KMS-11 (cell line): ENCODE measurements around the gene AQP9.

Source experiments
- H2AFZ ChIP-seq: fragments of 200-600 bp; sonication (generic); 2 replicates; pipeline ENCODE4 v1.6.1; 2016; ENCODE audit warnings: antibody characterized with exemption, mixed run types, low read depth
- H3K27ac ChIP-seq: fragments of 200-600 bp; sonication (generic); 2 replicates; pipeline ENCODE4 v1.6.1; 2016; ENCODE audit warnings: mild to moderate bottlenecking, mixed run types
- H3K27me3 ChIP-seq: fragments of 200-600 bp; sonication (generic); 2 replicates; pipeline ENCODE4 v1.6.1; 2017; ENCODE audit warnings: mild to moderate bottlenecking, low read depth, mixed run types, moderate library complexity; ENCODE audit not compliant: insufficient read depth
- H3K36me3 ChIP-seq: fragments of 200-600 bp; sonication (generic); 2 replicates; pipeline ENCODE4 v1.6.1; 2017; ENCODE audit warnings: mild to moderate bottlenecking, mixed run types; ENCODE audit not compliant: insufficient read depth
- H3K4me1 ChIP-seq: fragments of 200-600 bp; sonication (generic); 2 replicates; pipeline ENCODE4 v1.6.1; 2016; ENCODE audit warnings: mild to moderate bottlenecking, low read depth, mixed run types; ENCODE audit not compliant: poor library complexity, severe bottlenecking
- H3K4me2 ChIP-seq: fragments of 200-600 bp; sonication (generic); 2 replicates; pipeline ENCODE4 v1.7.0; 2016; ENCODE audit warnings: mild to moderate bottlenecking, mixed run types
- H3K4me3 ChIP-seq: fragments of 200-600 bp; sonication (generic); IDR thresholded peaks from 2 replicates; pipeline ENCODE4 v1.6.1; 2017; ENCODE audit warnings: low read depth, low read length, mixed read lengths; ENCODE audit not compliant: insufficient read depth
- H3K79me2 ChIP-seq: fragments of 200-600 bp; sonication (generic); 2 replicates; pipeline ENCODE4 v1.6.1; 2016; ENCODE audit warnings: low read depth, mixed run types; ENCODE audit not compliant: insufficient read depth
- H3K9ac ChIP-seq: fragments of 200-600 bp; sonication (generic); 2 replicates; pipeline ENCODE4 v1.6.1; 2016; ENCODE audit warnings: mild to moderate bottlenecking, mixed run types
- H4K20me1 ChIP-seq: fragments of 200-600 bp; sonication (generic); 2 replicates; pipeline ENCODE4 v1.6.1; 2016; ENCODE audit warnings: mild to moderate bottlenecking, mixed run types; ENCODE audit not compliant: insufficient read depth
- TF ChIP-seq, protein P1 (sequence below): fragments of 200-600 bp; sonication (generic); conservative IDR thresholded peaks from 2 replicates; pipeline ENCODE4 v1.6.1; 2017; ENCODE audit warnings: low read depth, mild to moderate bottlenecking, antibody characterized with exemption, low read length, moderate library complexity, mixed read lengths

Gene AQP9

DNA sequence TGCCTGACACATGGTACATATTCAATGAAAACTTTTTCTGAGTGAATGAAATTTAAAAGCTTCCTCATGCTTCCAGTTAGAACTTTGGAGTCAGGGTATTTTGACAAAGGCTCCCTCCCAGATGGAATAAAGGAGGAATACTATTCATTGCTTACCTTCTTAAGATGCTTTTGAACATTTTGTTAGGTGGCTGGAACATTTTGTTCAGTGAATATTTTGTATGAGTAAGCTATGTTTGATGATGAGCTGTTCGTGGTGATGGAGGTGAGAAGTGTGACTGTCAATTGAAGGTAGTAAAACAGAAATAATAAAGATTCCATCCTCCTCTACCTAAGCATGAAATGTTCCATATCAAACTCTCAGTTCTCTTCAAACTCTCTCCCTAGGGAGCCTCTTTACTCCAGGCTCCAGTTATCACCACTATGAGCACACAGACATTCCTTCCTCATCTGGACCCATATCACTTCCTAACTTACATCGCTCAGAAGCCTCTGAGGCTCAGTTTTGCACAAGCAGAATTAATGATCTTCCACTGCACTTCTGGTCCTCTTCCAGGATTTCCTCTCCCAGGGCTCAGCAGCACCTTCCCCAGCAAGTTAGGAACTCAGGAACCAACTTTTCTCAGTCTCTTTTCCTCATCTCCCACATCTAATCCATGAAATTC, 2.5 kb upstream of the AQP9 start:
- H3K4me3 ChIP-seq: no peak overlapping the region
- H3K4me1 ChIP-seq: no peaks in the 10 kb centered on the region
- no peak overlapping the region for H2AFZ ChIP-seq
- H3K27ac ChIP-seq: no peak overlapping the region
- TF ChIP-seq, protein P1, sequence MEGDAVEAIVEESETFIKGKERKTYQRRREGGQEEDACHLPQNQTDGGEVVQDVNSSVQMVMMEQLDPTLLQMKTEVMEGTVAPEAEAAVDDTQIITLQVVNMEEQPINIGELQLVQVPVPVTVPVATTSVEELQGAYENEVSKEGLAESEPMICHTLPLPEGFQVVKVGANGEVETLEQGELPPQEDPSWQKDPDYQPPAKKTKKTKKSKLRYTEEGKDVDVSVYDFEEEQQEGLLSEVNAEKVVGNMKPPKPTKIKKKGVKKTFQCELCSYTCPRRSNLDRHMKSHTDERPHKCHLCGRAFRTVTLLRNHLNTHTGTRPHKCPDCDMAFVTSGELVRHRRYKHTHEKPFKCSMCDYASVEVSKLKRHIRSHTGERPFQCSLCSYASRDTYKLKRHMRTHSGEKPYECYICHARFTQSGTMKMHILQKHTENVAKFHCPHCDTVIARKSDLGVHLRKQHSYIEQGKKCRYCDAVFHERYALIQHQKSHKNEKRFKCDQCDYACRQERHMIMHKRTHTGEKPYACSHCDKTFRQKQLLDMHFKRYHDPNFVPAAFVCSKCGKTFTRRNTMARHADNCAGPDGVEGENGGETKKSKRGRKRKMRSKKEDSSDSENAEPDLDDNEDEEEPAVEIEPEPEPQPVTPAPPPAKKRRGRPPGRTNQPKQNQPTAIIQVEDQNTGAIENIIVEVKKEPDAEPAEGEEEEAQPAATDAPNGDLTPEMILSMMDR: no peak
- H3K79me2 ChIP-seq: no peaks in the 10 kb centered on the region
- no peaks in the 10 kb centered on the region for H3K36me3 ChIP-seq
- H3K9ac ChIP-seq: no peak overlapping the region
- no peaks in the 10 kb centered on the region for H3K27me3 ChIP-seq
- no peaks in the 10 kb centered on the region for H4K20me1 ChIP-seq
- no peak overlapping the region for H3K4me2 ChIP-seq

DNA sequence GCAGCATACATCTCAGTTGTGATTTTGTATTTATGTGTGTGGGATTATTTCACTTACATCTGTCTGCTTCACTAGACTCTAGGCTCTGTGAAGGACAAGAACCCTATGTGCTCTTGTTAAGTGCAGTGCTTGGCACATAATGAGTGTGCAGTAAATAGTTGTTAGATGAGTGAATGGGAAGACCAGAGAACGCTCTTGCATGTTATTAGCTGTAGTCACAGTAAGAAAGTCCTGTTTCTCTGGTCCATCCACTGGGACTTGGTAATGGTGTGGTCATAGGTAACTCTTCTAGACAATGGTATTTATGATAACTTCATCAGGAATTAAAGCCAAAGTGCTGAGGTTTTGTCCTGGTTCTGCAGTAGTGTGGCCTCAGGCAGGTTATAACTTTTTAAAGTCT, 1.4 kb upstream of the AQP9 start:
- H3K27me3 ChIP-seq: no peaks in the 10 kb centered on the region
- no peaks in the 10 kb centered on the region for H3K4me1 ChIP-seq
- H3K27ac ChIP-seq: no peak overlapping the region
- H4K20me1 ChIP-seq: no peaks in the 10 kb centered on the region
- no peak overlapping the region for H3K4me3 ChIP-seq
- H3K36me3 ChIP-seq: no peaks in the 10 kb centered on the region
- H2AFZ ChIP-seq: no peak overlapping the region
- TF ChIP-seq, protein P1: no peak
- no peak overlapping the region for H3K4me2 ChIP-seq
- no peaks in the 10 kb centered on the region for H3K79me2 ChIP-seq
- H3K9ac ChIP-seq: no peak overlapping the region

GRCh38 chr15:58137686-58138085, 495 bp upstream of the AQP9 start:
- Histone ChIP-seq H3K27ac (no peak overlapping the region), H2AFZ (no peak overlapping the region), H3K36me3 (no peaks in the 10 kb centered on the region), H3K4me3 (no peak overlapping the region), H3K27me3 (no peaks in the 10 kb centered on the region), H3K9ac (no peak overlapping the region), H3K4me2 (no peak overlapping the region), H3K79me2 (no peaks in the 10 kb centered on the region), H4K20me1 (no peaks in the 10 kb centered on the region), H3K4me1 (no peaks in the 10 kb centered on the region)
- TF ChIP-seq, protein P1: no peak

GRCh38 chr15:58139276-58139988, 1.3 kb downstream of the AQP9 start:
- no peaks in the 10 kb centered on the region for H3K36me3 ChIP-seq
- no peak overlapping the region for H3K4me3 ChIP-seq
- H3K9ac ChIP-seq: no peak overlapping the region
- TF ChIP-seq, protein P1: no peak
- H2AFZ ChIP-seq: no peak overlapping the region
- H4K20me1 ChIP-seq: no peaks in the 10 kb centered on the region
- no peaks in the 10 kb centered on the region for H3K4me1 ChIP-seq
- no peak overlapping the region for H3K4me2 ChIP-seq
- H3K79me2 ChIP-seq: no peaks in the 10 kb centered on the region
- no peaks in the 10 kb centered on the region for H3K27me3 ChIP-seq
- H3K27ac ChIP-seq: no peak overlapping the region
